Testis (tissue), 2 donors: ENCODE data around the gene IL17RE.

Experiments used
- POLR2A ChIP-seq: fragments of 450-650 bp; IDR thresholded peaks from one replicate; pipeline ENCODE4 v1.6.1; 2017; ENCODE audit warnings: antibody characterized with exemption, mild to moderate bottlenecking, moderate library complexity
- TF ChIP-seq, protein P1 (sequence below), 3 experiments: fragments of 450-650 bp in 2 of 3; fragments of 200-600 bp in 1 of 3; sonication (generic) in 1 of 3; IDR thresholded peaks; one replicate each; pipeline ENCODE4 v1.5.1; 2016 to 2019; ENCODE audit warnings: antibody characterized with exemption in 3 of 3, mild to moderate bottlenecking in 2 of 3, moderate library complexity in 1 of 3

DNA sequence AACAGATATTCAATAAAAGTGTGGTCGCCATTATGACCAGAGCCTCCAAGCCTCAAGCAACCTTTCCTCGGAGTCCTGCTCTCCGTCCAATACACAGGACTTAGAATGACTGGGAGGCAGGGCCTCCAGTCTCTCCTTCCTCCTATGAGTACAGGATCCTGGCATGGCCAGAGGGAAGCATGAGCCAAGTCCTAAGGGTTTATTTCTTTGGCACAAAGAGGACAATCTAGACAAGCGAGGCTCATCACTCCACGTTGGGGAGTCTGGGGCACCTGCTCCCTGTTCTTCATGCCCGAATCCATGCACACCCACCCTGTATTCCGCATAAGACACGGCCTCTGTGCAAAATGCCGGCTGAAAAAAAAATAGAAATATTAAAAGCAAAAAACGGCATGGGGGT is 42.7 kb downstream of the IL17RE start:
- TF ChIP-seq, protein P1, sequence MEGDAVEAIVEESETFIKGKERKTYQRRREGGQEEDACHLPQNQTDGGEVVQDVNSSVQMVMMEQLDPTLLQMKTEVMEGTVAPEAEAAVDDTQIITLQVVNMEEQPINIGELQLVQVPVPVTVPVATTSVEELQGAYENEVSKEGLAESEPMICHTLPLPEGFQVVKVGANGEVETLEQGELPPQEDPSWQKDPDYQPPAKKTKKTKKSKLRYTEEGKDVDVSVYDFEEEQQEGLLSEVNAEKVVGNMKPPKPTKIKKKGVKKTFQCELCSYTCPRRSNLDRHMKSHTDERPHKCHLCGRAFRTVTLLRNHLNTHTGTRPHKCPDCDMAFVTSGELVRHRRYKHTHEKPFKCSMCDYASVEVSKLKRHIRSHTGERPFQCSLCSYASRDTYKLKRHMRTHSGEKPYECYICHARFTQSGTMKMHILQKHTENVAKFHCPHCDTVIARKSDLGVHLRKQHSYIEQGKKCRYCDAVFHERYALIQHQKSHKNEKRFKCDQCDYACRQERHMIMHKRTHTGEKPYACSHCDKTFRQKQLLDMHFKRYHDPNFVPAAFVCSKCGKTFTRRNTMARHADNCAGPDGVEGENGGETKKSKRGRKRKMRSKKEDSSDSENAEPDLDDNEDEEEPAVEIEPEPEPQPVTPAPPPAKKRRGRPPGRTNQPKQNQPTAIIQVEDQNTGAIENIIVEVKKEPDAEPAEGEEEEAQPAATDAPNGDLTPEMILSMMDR (IDR thresholded peaks at IDR 0.05) = no peak
- TF ChIP-seq POLR2A = no peak
